PFSK-1 (cell line): Measurements from ENCODE around the gene LRBA.

Experiments used
- POLR2AphosphoS5 ChIP-seq: IDR thresholded peaks from 2 replicates; pipeline ENCODE4 v1.6.1; 2012; ENCODE audit warnings: low read depth, mild to moderate bottlenecking, control low read depth, low read length, moderate library complexity
- TAF1 ChIP-seq: IDR thresholded peaks from 2 replicates; pipeline ENCODE4 v1.6.1; 2012; ENCODE audit warnings: low read length, control low read depth, borderline replicate concordance; ENCODE audit not compliant: insufficient read depth
- TF ChIP-seq, protein P1 (sequence below), 2 experiments: IDR thresholded peaks; 2 replicates each; pipeline versions ENCODE4 v1.6.1 to v1.8.0; 2011 to 2012; ENCODE audit warnings: low read depth in 2 of 2, low read length in 2 of 2, control low read depth in 1 of 2, inconsistent platforms in 1 of 2, mild to moderate bottlenecking in 1 of 2, moderate library complexity in 1 of 2; ENCODE audit not compliant: insufficient read depth in 1 of 2

DNA sequence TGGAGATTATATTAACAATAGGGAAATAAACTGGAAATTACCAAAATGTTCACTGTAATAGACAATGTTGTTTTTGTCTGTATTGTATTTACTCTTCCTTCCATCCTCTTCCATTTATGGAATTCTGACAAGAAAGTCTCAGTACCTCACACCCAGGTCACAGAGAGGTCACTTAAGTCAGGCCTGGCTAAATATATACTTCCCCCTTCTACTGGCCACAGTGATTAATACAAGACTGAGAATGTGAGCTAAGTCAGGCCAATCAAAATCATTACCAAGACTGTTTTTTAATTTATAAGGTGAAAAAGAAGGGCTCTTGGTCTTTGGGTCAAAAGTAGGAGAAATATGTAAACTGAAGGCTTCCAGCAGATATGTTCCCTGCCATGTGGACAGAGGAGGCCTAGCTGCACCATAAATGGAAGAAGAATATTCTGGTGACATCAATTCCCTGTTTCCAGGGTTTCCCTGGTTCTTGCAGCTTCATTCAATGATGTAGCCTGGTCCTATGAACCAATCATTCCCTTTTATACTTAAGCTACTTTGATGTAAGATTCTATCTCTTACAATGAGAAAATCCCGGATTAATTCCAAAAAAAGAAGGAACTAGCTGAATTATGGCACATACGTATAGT, 64.3 kb downstream of the LRBA start:
- TF ChIP-seq, protein P1, sequence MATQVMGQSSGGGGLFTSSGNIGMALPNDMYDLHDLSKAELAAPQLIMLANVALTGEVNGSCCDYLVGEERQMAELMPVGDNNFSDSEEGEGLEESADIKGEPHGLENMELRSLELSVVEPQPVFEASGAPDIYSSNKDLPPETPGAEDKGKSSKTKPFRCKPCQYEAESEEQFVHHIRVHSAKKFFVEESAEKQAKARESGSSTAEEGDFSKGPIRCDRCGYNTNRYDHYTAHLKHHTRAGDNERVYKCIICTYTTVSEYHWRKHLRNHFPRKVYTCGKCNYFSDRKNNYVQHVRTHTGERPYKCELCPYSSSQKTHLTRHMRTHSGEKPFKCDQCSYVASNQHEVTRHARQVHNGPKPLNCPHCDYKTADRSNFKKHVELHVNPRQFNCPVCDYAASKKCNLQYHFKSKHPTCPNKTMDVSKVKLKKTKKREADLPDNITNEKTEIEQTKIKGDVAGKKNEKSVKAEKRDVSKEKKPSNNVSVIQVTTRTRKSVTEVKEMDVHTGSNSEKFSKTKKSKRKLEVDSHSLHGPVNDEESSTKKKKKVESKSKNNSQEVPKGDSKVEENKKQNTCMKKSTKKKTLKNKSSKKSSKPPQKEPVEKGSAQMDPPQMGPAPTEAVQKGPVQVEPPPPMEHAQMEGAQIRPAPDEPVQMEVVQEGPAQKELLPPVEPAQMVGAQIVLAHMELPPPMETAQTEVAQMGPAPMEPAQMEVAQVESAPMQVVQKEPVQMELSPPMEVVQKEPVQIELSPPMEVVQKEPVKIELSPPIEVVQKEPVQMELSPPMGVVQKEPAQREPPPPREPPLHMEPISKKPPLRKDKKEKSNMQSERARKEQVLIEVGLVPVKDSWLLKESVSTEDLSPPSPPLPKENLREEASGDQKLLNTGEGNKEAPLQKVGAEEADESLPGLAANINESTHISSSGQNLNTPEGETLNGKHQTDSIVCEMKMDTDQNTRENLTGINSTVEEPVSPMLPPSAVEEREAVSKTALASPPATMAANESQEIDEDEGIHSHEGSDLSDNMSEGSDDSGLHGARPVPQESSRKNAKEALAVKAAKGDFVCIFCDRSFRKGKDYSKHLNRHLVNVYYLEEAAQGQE (IDR thresholded peaks at IDR 0.05; ENCODE audit: insufficient read depth in 1 of 2, low read depth in 2 of 2, low read length in 2 of 2) = no peak
- no peak for TF ChIP-seq TAF1
- no peak for TF ChIP-seq POLR2AphosphoS5
